H9 (cell line): ENCODE results near the gene OMG. TPM values are rescaled to one million over a fixed set of nuclear protein-coding genes. Genes with fewer than 3 reads are reported as not detected.

Experiments used
- DNase-seq: peaks from one replicate; pipeline ENCODE4 v3.0.0-alpha.2; 2017
- H2AFZ ChIP-seq: one replicate; pipeline ENCODE4 v1.6.1; 2013; ENCODE audit warnings: mild to moderate bottlenecking, low read length, control low read depth, moderate library complexity
- H2AK5ac ChIP-seq: 2 replicates; pipeline ENCODE4 v1.6.1; 2013; ENCODE audit warnings: low read length, control low read depth, mixed read lengths; ENCODE audit not compliant: insufficient read length
- H2BK120ac ChIP-seq: one replicate; pipeline ENCODE4 v1.6.1; 2013; ENCODE audit warnings: low read depth, mild to moderate bottlenecking, low read length, control low read depth, inconsistent platforms; ENCODE audit not compliant: poor library complexity, severe bottlenecking
- H2BK12ac ChIP-seq: 2 replicates; pipeline ENCODE4 v1.6.1; 2013; ENCODE audit warnings: low read length, control low read depth, mixed read lengths, low read depth; ENCODE audit not compliant: insufficient read length
- H2BK15ac ChIP-seq: 2 replicates; pipeline ENCODE4 v1.6.1; 2013; ENCODE audit warnings: low read depth, low read length, control low read depth
- H2BK20ac ChIP-seq: one replicate; pipeline ENCODE4 v1.6.1; 2013; ENCODE audit warnings: low read depth, mild to moderate bottlenecking, low read length, control low read depth, inconsistent platforms; ENCODE audit not compliant: poor library complexity, severe bottlenecking
- H2BK5ac ChIP-seq: 2 replicates; pipeline ENCODE4 v1.6.1; 2013; ENCODE audit warnings: low read length, control low read depth, mixed read lengths; ENCODE audit not compliant: insufficient read length
- H3K14ac ChIP-seq: 2 replicates; pipeline ENCODE4 v1.6.1; 2013; ENCODE audit warnings: low read length, control low read depth; ENCODE audit not compliant: insufficient read depth
- H3K18ac ChIP-seq: 2 replicates; pipeline ENCODE4 v1.6.1; 2013; ENCODE audit warnings: low read depth, mild to moderate bottlenecking, mixed read lengths, low read length, control low read depth; ENCODE audit not compliant: insufficient read length
- H3K23ac ChIP-seq: 2 replicates; pipeline ENCODE4 v1.6.1; 2013; ENCODE audit warnings: low read length, control low read depth, mixed read lengths, low read depth; ENCODE audit not compliant: insufficient read length
- H3K23me2 ChIP-seq: 2 replicates; pipeline ENCODE4 v1.6.1; 2013; ENCODE audit warnings: low read depth, mild to moderate bottlenecking, mixed read lengths, low read length, control low read depth; ENCODE audit not compliant: insufficient read length, poor library complexity, severe bottlenecking
- H3K27ac ChIP-seq: 2 replicates; pipeline ENCODE4 v1.5.1; 2013; ENCODE audit warnings: low read length, control low read depth, mixed read lengths, low read depth; ENCODE audit not compliant: insufficient read length
- H3K27me3 ChIP-seq: 2 replicates; pipeline ENCODE4 v1.6.1; 2013; ENCODE audit warnings: low read length, control low read depth, inconsistent platforms; ENCODE audit not compliant: insufficient read depth
- H3K4ac ChIP-seq: 2 replicates; pipeline ENCODE4 v1.6.1; 2013; ENCODE audit warnings: low read depth, mild to moderate bottlenecking, control low read depth, inconsistent platforms, low read length, moderate library complexity
- H3K4me1 ChIP-seq: 2 replicates; pipeline ENCODE4 v1.6.1; 2013; ENCODE audit warnings: low read length, control low read depth, inconsistent platforms; ENCODE audit not compliant: insufficient read depth
- H3K4me2 ChIP-seq: 2 replicates; pipeline ENCODE4 v1.6.1; 2013; ENCODE audit warnings: low read length, control low read depth, mixed read lengths; ENCODE audit not compliant: insufficient read length, insufficient read depth
- H3K56ac ChIP-seq: 2 replicates; pipeline ENCODE4 v1.6.1; 2013; ENCODE audit warnings: low read depth, mild to moderate bottlenecking, mixed read lengths, low read length, control low read depth; ENCODE audit not compliant: insufficient read length
- H3K79me1 ChIP-seq: 2 replicates; pipeline ENCODE4 v1.6.1; 2013; ENCODE audit warnings: low read depth, mild to moderate bottlenecking, moderate library complexity, low read length, control low read depth, inconsistent platforms; ENCODE audit not compliant: insufficient read depth, poor library complexity, severe bottlenecking
- H3K79me2 ChIP-seq: 2 replicates; pipeline ENCODE4 v1.6.1; 2013; ENCODE audit warnings: low read length, control low read depth, inconsistent platforms; ENCODE audit not compliant: insufficient read depth
- H3K9ac ChIP-seq: 2 replicates; pipeline ENCODE4 v1.6.1; 2013; ENCODE audit warnings: low read length, control low read depth, mixed read lengths; ENCODE audit not compliant: insufficient read length; ENCODE audit errors: extremely low read depth
- H3K9me3 ChIP-seq: one replicate; pipeline ENCODE4 v1.6.1; 2013; ENCODE audit warnings: low read depth, low read length, inconsistent platforms; ENCODE audit not compliant: control insufficient read depth
- H3T11ph ChIP-seq: one replicate; pipeline ENCODE4 v1.6.1; 2013; ENCODE audit warnings: mild to moderate bottlenecking, low read length, control low read depth, inconsistent platforms
- H4K20me1 ChIP-seq: one replicate; pipeline ENCODE4 v1.6.1; 2013; ENCODE audit not compliant: control insufficient read depth, insufficient read length, insufficient read depth
- H4K5ac ChIP-seq: 2 replicates; pipeline ENCODE4 v1.6.1; 2013; ENCODE audit warnings: low read depth, mild to moderate bottlenecking, mixed read lengths, low read length, control low read depth; ENCODE audit not compliant: insufficient read length
- H4K8ac ChIP-seq: replicated peaks from 2 replicates; pipeline ENCODE4 v1.6.1; 2013; ENCODE audit warnings: low read length, control low read depth, mixed read lengths, low read depth; ENCODE audit not compliant: insufficient read length
- H4K91ac ChIP-seq: 2 replicates; pipeline ENCODE4 v1.6.1; 2013; ENCODE audit warnings: low read depth, mild to moderate bottlenecking, moderate library complexity, mixed read lengths, low read length, control low read depth; ENCODE audit not compliant: insufficient read length
- H3K27ac Mint-ChIP-seq, 3 experiments: 2 replicates in 2 of 3; 3 replicates in 1 of 3; pipeline ENCODE4 v1.8.0; 2020 to 2021; ENCODE audit warnings: mixed read lengths in 3 of 3, mild to moderate bottlenecking in 1 of 3, moderate library complexity in 1 of 3
- H3K27me3 Mint-ChIP-seq: 2 replicates; pipeline ENCODE4 v1.8.0; 2021; ENCODE audit warnings: low read depth, mild to moderate bottlenecking, moderate library complexity, mixed read lengths
- H3K36me3 Mint-ChIP-seq, 3 experiments: 2 replicates in 2 of 3; 3 replicates in 1 of 3; pipeline ENCODE4 v1.8.0; 2020 to 2021; ENCODE audit warnings: low read depth in 3 of 3, mixed read lengths in 3 of 3; ENCODE audit not compliant: insufficient read depth in 1 of 3
- H3K4me1 Mint-ChIP-seq, 2 experiments: 2 replicates each; pipeline ENCODE4 v1.8.0; 2020; ENCODE audit warnings: mixed read lengths in 2 of 2
- H3K4me3 Mint-ChIP-seq, 2 experiments: 2 replicates in 1 of 2; 3 replicates in 1 of 2; pipeline ENCODE4 v1.8.0; 2020 to 2021; ENCODE audit warnings: mild to moderate bottlenecking in 2 of 2, mixed read lengths in 2 of 2, moderate library complexity in 1 of 2
- H3K9me3 Mint-ChIP-seq, 2 experiments: 2 replicates in 1 of 2; 3 replicates in 1 of 2; pipeline ENCODE4 v1.8.0; 2020; ENCODE audit warnings: mild to moderate bottlenecking in 2 of 2, mixed read lengths in 2 of 2, moderate library complexity in 1 of 2
- WGBS: extraction: QIAGEN DNeasy Blood & Tissue Kit; methylation state at CpG from one replicate; pipeline ENCODE4 v1.1.7; 2013; ENCODE audit warnings: missing lambda C conversion rate, low lambda C conversion rate, mixed read lengths; ENCODE audit not compliant: insufficient read length; ENCODE audit errors: extremely low coverage; 5-methylcytosine and 5-hydroxymethylcytosine counted together
- total RNA-seq: library from RNA; stranded (reverse); gene quantifications from 2 replicates; pipeline ENCODE4 v1.2.1, GENCODE V29; 2021
- TF ChIP-seq, protein P1 (sequence below): fragments of 200-600 bp; sonication (generic); conservative IDR thresholded peaks from 3 replicates; pipeline ENCODE4 v1.8.0; 2021; ENCODE audit warnings: antibody characterized with exemption, mild to moderate bottlenecking

OMG gene
- total RNA-seq, 1 experiment from 2014 or later, result not detected

DNA sequence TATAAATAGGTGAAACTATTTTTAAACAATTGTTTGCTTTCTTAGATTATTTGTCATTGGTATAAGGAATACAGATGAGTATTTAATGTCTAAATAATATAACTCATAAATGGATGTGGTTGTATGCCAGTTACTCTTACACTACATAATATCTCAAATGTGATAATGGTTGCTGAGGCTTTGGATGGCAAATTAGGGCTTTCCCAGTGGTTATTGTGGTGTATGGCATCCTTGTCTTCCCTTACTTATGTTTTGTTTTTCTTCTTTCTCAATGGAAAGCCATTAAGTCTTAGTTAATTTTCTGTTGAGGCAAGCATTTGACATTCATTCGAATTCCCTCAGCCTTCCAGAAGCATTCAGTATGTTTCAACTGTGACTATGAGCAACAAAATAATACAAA is 10.5 kb downstream of the OMG start:
- no peaks in the 10 kb centered on the region for H3K4me1 ChIP-seq
- no peak overlapping the region for H2BK12ac ChIP-seq
- no peaks in the 10 kb centered on the region for H3K27me3 ChIP-seq
- WGBS, result no CpG with 5 or more reads among the region's 1 CpG
- H3K9ac ChIP-seq, result no peak overlapping the region
- no peak overlapping the region for H3K27ac ChIP-seq
- H4K91ac ChIP-seq, result no peak overlapping the region
- Mint-ChIP-seq H3K27ac (no peak overlapping the region), H3K36me3 (peaks cover 3 to 31% (median 12%) of the 10 kb centered on the region in 3 experiments), H3K27me3 (no peaks in the 10 kb centered on the region), H3K9me3 (peaks cover 0 to 3% of the 10 kb centered on the region in 2 experiments; a peak in 1 of 5 replicates), H3K4me1 (no peaks in the 10 kb centered on the region), H3K4me3 (no peak overlapping the region)
- no peaks in the 10 kb centered on the region for H4K20me1 ChIP-seq
- H3K18ac ChIP-seq, result no peak overlapping the region
- no peak overlapping the region for H3K4me2 ChIP-seq
- TF ChIP-seq, protein P1, sequence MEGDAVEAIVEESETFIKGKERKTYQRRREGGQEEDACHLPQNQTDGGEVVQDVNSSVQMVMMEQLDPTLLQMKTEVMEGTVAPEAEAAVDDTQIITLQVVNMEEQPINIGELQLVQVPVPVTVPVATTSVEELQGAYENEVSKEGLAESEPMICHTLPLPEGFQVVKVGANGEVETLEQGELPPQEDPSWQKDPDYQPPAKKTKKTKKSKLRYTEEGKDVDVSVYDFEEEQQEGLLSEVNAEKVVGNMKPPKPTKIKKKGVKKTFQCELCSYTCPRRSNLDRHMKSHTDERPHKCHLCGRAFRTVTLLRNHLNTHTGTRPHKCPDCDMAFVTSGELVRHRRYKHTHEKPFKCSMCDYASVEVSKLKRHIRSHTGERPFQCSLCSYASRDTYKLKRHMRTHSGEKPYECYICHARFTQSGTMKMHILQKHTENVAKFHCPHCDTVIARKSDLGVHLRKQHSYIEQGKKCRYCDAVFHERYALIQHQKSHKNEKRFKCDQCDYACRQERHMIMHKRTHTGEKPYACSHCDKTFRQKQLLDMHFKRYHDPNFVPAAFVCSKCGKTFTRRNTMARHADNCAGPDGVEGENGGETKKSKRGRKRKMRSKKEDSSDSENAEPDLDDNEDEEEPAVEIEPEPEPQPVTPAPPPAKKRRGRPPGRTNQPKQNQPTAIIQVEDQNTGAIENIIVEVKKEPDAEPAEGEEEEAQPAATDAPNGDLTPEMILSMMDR, result peak; percentile 35
- H3K56ac ChIP-seq, result no peak overlapping the region
- no peaks in the 10 kb centered on the region for H3K79me2 ChIP-seq
- H3K14ac ChIP-seq, result no peak overlapping the region
- no peak overlapping the region for H2AFZ ChIP-seq
- no peak for DNase-seq
- no peaks in the 10 kb centered on the region for H3K9me3 ChIP-seq
- no peak overlapping the region for H2BK15ac ChIP-seq
- no peak overlapping the region for H2BK120ac ChIP-seq
- no peak overlapping the region for H3K4ac ChIP-seq
- H2BK5ac ChIP-seq, result no peak overlapping the region
- H2AK5ac ChIP-seq, result no peak overlapping the region
- no peak overlapping the region for H4K5ac ChIP-seq
- no peak overlapping the region for H2BK20ac ChIP-seq
- no peak overlapping the region for H3T11ph ChIP-seq
- no peaks in the 10 kb centered on the region for H3K79me1 ChIP-seq
- no peak overlapping the region for H3K23ac ChIP-seq
- H4K8ac ChIP-seq, result no peak overlapping the region
- no peaks in the 10 kb centered on the region for H3K23me2 ChIP-seq
